Fibroblast of lung (primary cell): Measurements from ENCODE around the gene AAR2. TPM values are rescaled to one million over a fixed set of nuclear protein-coding genes. Genes with fewer than 3 reads are reported as not detected.

Experiments
- DNase-seq, 2 donors: peaks; one replicate each; pipeline versions ENCODE4 v3.0.0 to v3.0.0-alpha.2; 2010; ENCODE audit warnings: low read depth in 2 of 2
- H2AFZ ChIP-seq: 2 replicates; pipeline ENCODE4 v1.5.1; 2012; ENCODE audit warnings: low read length, control low read depth, inconsistent platforms
- H3K27ac ChIP-seq: 2 replicates; pipeline ENCODE4 v1.5.1; 2011; ENCODE audit warnings: low read length, control low read depth; ENCODE audit not compliant: insufficient read depth
- H3K27me3 ChIP-seq: 2 replicates; pipeline ENCODE4 v1.5.1; 2011; ENCODE audit warnings: mild to moderate bottlenecking, low read length; ENCODE audit not compliant: control insufficient read depth, insufficient read depth
- H3K36me3 ChIP-seq: 2 replicates; pipeline ENCODE4 v1.5.1; 2011; ENCODE audit warnings: low read length; ENCODE audit not compliant: control insufficient read depth, insufficient read depth
- H3K4me1 ChIP-seq: 2 replicates; pipeline ENCODE4 v1.5.1; 2011; ENCODE audit warnings: low read length; ENCODE audit not compliant: control insufficient read depth, insufficient read depth; ENCODE audit errors: extremely low read depth
- H3K4me2 ChIP-seq: 2 replicates; pipeline ENCODE4 v1.5.1; 2011; ENCODE audit warnings: low read length, control low read depth; ENCODE audit not compliant: insufficient read depth; ENCODE audit errors: extremely low read depth
- H3K4me3 ChIP-seq, 4 experiments: fragments of 200-600 bp in 1 of 4; sonication (generic) in 1 of 4; replicated peaks in 1 of 4; 2 replicates each; pipeline ENCODE4 v1.5.1; 2011 to 2016; ENCODE audit warnings: low read length in 4 of 4, low read depth in 3 of 4, mild to moderate bottlenecking in 3 of 4, control low read depth in 2 of 4, inconsistent platforms in 1 of 4, mixed read lengths in 1 of 4; ENCODE audit not compliant: insufficient read depth in 1 of 4; ENCODE audit errors: control extremely low read depth in 1 of 4
- H3K79me2 ChIP-seq: 2 replicates; pipeline ENCODE4 v1.5.1; 2012; ENCODE audit warnings: mild to moderate bottlenecking, low read length, inconsistent platforms; ENCODE audit not compliant: control insufficient read depth, insufficient read depth
- H3K9ac ChIP-seq: 2 replicates; pipeline ENCODE4 v1.5.1; 2011; ENCODE audit warnings: mild to moderate bottlenecking, low read length, control low read depth; ENCODE audit not compliant: insufficient read depth
- H3K9me3 ChIP-seq: 2 replicates; pipeline ENCODE4 v1.5.1; 2012; ENCODE audit warnings: low read depth, low read length; ENCODE audit not compliant: control insufficient read depth, insufficient read depth
- H4K20me1 ChIP-seq: 2 replicates; pipeline ENCODE4 v1.5.1; 2011; ENCODE audit warnings: low read length; ENCODE audit not compliant: control insufficient read depth, insufficient read depth; ENCODE audit errors: extremely low read depth
- CTCF ChIP-seq, 2 donors: IDR thresholded peaks in 1 of 2; conservative IDR thresholded peaks in 1 of 2; 1 replicate in 1 of 2; 2 replicates in 1 of 2; pipeline ENCODE4 v1.5.1; 2011 to 2012; ENCODE audit warnings: low read length in 2 of 2, control low read depth in 1 of 2, inconsistent platforms in 1 of 2, low read depth in 1 of 2, mild to moderate bottlenecking in 1 of 2
- EZH2 ChIP-seq: IDR thresholded peaks from 2 replicates; pipeline ENCODE4 v1.5.1; 2012; ENCODE audit warnings: low read length, control low read depth, mild to moderate bottlenecking; ENCODE audit errors: missing control alignments
- polyA plus RNA-seq, 2 donors: library from polyadenylated mRNA; depleted of rRNA in 1 of 2; stranded (reverse) in 1 of 2; unstranded in 1 of 2; fragments of >200 nt; gene quantifications; 2 replicates each; pipeline ENCODE4 v1.2.1, GENCODE V29; 2011 to 2012; ENCODE audit warnings: missing spikeins in 1 of 2
- total RNA-seq: library from RNA; depleted of rRNA; stranded (reverse); fragments of >200 nt; gene quantifications from 2 replicates; pipeline ENCODE4 v1.2.1, GENCODE V29; 2014

AAR2 gene
- total and polyA plus RNA-seq, 2 donors (not counting 1 experiment from before 2014, with no cell fraction given): 24.6 to 25.3 TPM

- Histone ChIP-seq H2AFZ (no peak overlapping the region), H3K79me2 (no peaks in the 10 kb centered on the region), H3K4me3 (no peak overlapping the region), H3K9ac (no peak overlapping the region), H3K9me3 (no peaks in the 10 kb centered on the region), H3K27ac (no peak overlapping the region), H3K4me1 (no peaks in the 10 kb centered on the region), H3K4me2 (no peak overlapping the region), H3K36me3 (no peaks in the 10 kb centered on the region), H3K27me3 (no peaks in the 10 kb centered on the region), H4K20me1 (no peaks in the 10 kb centered on the region)
- TF ChIP-seq CTCF (conservative IDR thresholded peaks at IDR 0.05 in 1 of 2, IDR thresholded peaks at IDR 0.05 in 1 of 2; ENCODE audit: low read depth in 1 of 2, low read length in 2 of 2) (no peak), EZH2 (no peak)
- no peak for DNase-seq
Measured at GRCh38 chr20:36219671-36220220, 16.5 kb upstream of the AAR2 start.

DNA sequence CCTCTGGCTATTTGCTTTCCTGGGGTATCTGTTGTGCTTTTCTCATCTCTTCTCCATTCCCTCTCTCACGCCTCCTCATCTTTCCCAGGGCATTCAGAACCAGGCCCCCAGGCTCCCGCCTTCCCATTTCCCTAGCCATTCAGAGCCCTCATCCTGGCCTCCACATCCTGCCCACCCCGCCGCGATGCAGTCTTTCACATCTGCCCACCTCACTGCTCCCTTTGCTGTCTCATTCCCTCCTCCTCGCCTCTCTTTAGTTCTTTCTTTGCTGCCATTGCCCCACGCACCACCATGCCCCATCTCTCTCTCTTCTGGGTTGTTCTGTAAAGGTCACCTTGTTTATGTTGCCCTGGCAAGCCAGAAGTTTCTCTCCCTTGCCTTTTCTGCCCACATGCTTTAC is 10.6 kb upstream of the AAR2 start:
- no peak overlapping the region for H2AFZ ChIP-seq
- no peaks in the 10 kb centered on the region for H3K27me3 ChIP-seq
- H3K4me3 ChIP-seq: no peak overlapping the region
- H3K9ac ChIP-seq: no peak overlapping the region
- H3K4me1 ChIP-seq: no peaks in the 10 kb centered on the region
- DNase-seq: no peak
- no peaks in the 10 kb centered on the region for H3K36me3 ChIP-seq
- H3K79me2 ChIP-seq: no peaks in the 10 kb centered on the region
- no peak for TF ChIP-seq EZH2
- no peak for TF ChIP-seq CTCF (conservative IDR thresholded peaks at IDR 0.05 in 1 of 2, IDR thresholded peaks at IDR 0.05 in 1 of 2; ENCODE audit: low read depth in 1 of 2, low read length in 2 of 2)
- no peak overlapping the region for H3K4me2 ChIP-seq
- H3K9me3 ChIP-seq: no peaks in the 10 kb centered on the region
- no peak overlapping the region for H3K27ac ChIP-seq
- no peaks in the 10 kb centered on the region for H4K20me1 ChIP-seq

GRCh38 chr20:36228770-36229169 is 7.5 kb upstream of the AAR2 start:
- no peaks in the 10 kb centered on the region for H3K36me3 ChIP-seq
- H3K4me2 ChIP-seq: no peak overlapping the region
- no peaks in the 10 kb centered on the region for H3K4me1 ChIP-seq
- no peak overlapping the region for H3K9ac ChIP-seq
- H4K20me1 ChIP-seq: no peaks in the 10 kb centered on the region
- no peak for DNase-seq
- no peaks in the 10 kb centered on the region for H3K9me3 ChIP-seq
- TF ChIP-seq CTCF (conservative IDR thresholded peaks at IDR 0.05 in 1 of 2, IDR thresholded peaks at IDR 0.05 in 1 of 2; ENCODE audit: low read depth in 1 of 2, low read length in 2 of 2) (no peak), EZH2 (no peak)
- H3K79me2 ChIP-seq: no peaks in the 10 kb centered on the region
- no peaks in the 10 kb centered on the region for H3K27me3 ChIP-seq
- no peak overlapping the region for H3K4me3 ChIP-seq
- H2AFZ ChIP-seq: no peak overlapping the region
- no peak overlapping the region for H3K27ac ChIP-seq
